DND-41 (cell line): ENCODE data around the gene BLMH.

Source experiments
- ATAC-seq: fragments of 200-7000 bp; cut with Tn5 transposase; 3 replicates; pipeline ENCODE4 v1.9.1; 2021; ENCODE audit warnings: low read depth; ENCODE audit not compliant: insufficient read depth
- DNase-seq: peaks from one replicate; pipeline ENCODE4 v3.0.0-alpha.2; 2020
- H2AFZ ChIP-seq: 2 replicates; pipeline ENCODE4 v1.6.0; 2012; ENCODE audit warnings: low read depth, low read length
- H3K27ac ChIP-seq: 2 replicates; pipeline ENCODE4 v1.5.1; 2012; ENCODE audit warnings: low read length, inconsistent platforms
- H3K27me3 ChIP-seq: fragments of 200-600 bp; sonication (generic); 2 replicates; pipeline ENCODE4 v1.6.0; 2012; ENCODE audit warnings: low read length, mild to moderate bottlenecking, inconsistent platforms; ENCODE audit not compliant: insufficient read depth, poor library complexity
- H3K36me3 ChIP-seq: 2 replicates; pipeline ENCODE4 v1.5.1; 2012; ENCODE audit warnings: low read length, inconsistent platforms; ENCODE audit not compliant: insufficient read depth
- H3K4me1 ChIP-seq: 2 replicates; pipeline ENCODE4 v1.5.1; 2012; ENCODE audit warnings: mild to moderate bottlenecking, low read length; ENCODE audit not compliant: insufficient read depth
- H3K4me2 ChIP-seq: 2 replicates; pipeline ENCODE4 v1.6.0; 2012; ENCODE audit warnings: mild to moderate bottlenecking, moderate library complexity, low read length, inconsistent platforms; ENCODE audit not compliant: insufficient read depth
- H3K4me3 ChIP-seq, 2 experiments: fragments of 200-600 bp in 1 of 2; shearing (Covaris generic) in 1 of 2; 2 replicates each; pipeline ENCODE4 v1.5.1; 2012 to 2016; ENCODE audit warnings: inconsistent platforms in 2 of 2, low read length in 2 of 2, mild to moderate bottlenecking in 2 of 2, low read depth in 1 of 2, moderate library complexity in 1 of 2
- H3K79me2 ChIP-seq: 2 replicates; pipeline ENCODE4 v1.6.0; 2012; ENCODE audit warnings: low read length, inconsistent platforms; ENCODE audit not compliant: insufficient read depth
- H3K9ac ChIP-seq: 2 replicates; pipeline ENCODE4 v1.6.0; 2012; ENCODE audit warnings: low read depth, mild to moderate bottlenecking, inconsistent platforms, low read length, moderate library complexity
- H3K9me3 ChIP-seq: 2 replicates; pipeline ENCODE4 v1.5.1; 2012; ENCODE audit warnings: low read length, moderate library complexity, mild to moderate bottlenecking, inconsistent platforms; ENCODE audit not compliant: insufficient read depth, severe bottlenecking
- H4K20me1 ChIP-seq: 2 replicates; pipeline ENCODE4 v1.6.0; 2012; ENCODE audit warnings: low read length; ENCODE audit not compliant: insufficient read depth
- EZH2 ChIP-seq: IDR thresholded peaks from 3 replicates; pipeline ENCODE4 v1.6.1; 2012; ENCODE audit warnings: borderline replicate concordance, low read depth, mild to moderate bottlenecking, moderate library complexity, low read length, inconsistent platforms; ENCODE audit not compliant: severe bottlenecking
- TF ChIP-seq, protein P1 (sequence below): IDR thresholded peaks from 2 replicates; pipeline ENCODE4 v1.5.1; 2012; ENCODE audit warnings: borderline replicate concordance, low read length, moderate library complexity, mild to moderate bottlenecking; ENCODE audit not compliant: poor library complexity, severe bottlenecking; ENCODE audit errors: extremely low read depth

BLMH gene

DNA sequence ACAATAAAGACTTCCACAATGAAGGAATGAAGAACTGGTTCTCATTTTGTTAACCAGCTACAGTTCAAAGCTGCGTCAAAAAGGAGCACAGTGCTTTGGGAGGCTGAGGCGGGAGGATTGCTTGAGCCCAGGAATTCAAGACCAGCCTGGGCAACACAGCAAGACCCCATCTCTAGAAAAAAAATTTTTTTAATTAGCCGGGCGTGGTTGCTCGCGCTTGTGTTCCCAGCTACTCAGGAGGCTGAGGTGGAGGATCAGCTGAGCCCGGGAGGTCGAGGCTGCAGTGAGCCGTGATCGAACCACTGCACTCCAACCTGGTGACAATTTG is 55.5 kb downstream of the BLMH start:
- H3K4me3 ChIP-seq: no peak overlapping the region
- no peaks in the 10 kb centered on the region for H3K36me3 ChIP-seq
- ATAC-seq (no peak), DNase-seq (no peak)
- H3K9ac ChIP-seq: no peak overlapping the region
- H3K79me2 ChIP-seq: no peaks in the 10 kb centered on the region
- H4K20me1 ChIP-seq: no peaks in the 10 kb centered on the region
- H3K27me3 ChIP-seq: peaks cover 5% of the 10 kb centered on the region
- H2AFZ ChIP-seq: no peak overlapping the region
- no peaks in the 10 kb centered on the region for H3K9me3 ChIP-seq
- H3K4me1 ChIP-seq: no peaks in the 10 kb centered on the region
- H3K27ac ChIP-seq: no peak overlapping the region
- no peak overlapping the region for H3K4me2 ChIP-seq
- TF ChIP-seq, protein P1, sequence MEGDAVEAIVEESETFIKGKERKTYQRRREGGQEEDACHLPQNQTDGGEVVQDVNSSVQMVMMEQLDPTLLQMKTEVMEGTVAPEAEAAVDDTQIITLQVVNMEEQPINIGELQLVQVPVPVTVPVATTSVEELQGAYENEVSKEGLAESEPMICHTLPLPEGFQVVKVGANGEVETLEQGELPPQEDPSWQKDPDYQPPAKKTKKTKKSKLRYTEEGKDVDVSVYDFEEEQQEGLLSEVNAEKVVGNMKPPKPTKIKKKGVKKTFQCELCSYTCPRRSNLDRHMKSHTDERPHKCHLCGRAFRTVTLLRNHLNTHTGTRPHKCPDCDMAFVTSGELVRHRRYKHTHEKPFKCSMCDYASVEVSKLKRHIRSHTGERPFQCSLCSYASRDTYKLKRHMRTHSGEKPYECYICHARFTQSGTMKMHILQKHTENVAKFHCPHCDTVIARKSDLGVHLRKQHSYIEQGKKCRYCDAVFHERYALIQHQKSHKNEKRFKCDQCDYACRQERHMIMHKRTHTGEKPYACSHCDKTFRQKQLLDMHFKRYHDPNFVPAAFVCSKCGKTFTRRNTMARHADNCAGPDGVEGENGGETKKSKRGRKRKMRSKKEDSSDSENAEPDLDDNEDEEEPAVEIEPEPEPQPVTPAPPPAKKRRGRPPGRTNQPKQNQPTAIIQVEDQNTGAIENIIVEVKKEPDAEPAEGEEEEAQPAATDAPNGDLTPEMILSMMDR: no peak
- no peak for TF ChIP-seq EZH2

DNA sequence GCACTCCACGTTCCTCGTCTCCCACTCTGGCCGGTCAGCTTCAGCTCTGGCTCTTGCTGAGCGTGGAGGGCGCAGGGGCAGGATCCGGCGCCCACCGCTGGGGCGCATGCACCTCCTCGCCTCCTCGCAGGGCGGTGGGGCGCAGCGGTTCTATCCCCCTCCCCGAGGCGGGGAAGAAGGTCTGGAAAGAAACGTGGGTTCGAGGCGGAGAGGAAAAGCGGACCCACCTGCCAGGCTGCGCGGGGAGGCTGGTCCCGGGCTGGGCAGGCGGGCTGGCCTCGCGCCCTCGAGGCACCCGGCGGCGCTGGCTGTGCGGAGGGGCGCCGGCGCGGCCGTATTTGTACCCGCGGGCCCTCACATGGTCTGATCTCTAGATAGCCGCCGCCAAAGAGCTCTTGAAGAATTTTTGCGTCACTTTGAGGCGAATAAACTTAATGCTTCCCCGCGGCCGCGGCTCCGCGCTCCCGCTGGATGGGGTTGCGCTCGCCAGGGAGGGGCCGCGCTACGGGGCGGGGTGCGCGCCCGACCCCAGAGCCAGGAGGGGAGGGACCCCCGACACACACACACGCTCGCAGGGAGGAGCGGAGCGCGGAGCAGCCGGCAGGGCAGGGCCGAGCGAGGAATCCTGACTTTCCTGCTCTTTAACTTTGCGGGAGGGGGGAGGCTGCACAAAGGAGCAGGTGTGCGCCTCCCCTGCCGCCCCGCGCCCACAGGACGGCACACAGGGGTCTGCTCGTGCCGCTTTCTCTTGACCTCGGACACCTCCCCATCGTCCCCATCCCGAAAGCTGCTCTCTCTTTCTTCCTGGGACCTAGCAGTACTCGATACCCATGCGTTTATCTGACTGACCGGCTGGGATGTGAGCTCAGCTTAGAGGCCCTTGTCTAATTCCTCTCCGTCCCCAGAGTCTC is 56.1 kb downstream of the BLMH start, which contains the start of gene SLC6A4:
SLC6A4 (minus strand) TSS at position 312 of the 911 bp plus-strand sequence. CDS start 13,739 bp downstream, outside the sequence.
- no peak for DNase-seq

DNA sequence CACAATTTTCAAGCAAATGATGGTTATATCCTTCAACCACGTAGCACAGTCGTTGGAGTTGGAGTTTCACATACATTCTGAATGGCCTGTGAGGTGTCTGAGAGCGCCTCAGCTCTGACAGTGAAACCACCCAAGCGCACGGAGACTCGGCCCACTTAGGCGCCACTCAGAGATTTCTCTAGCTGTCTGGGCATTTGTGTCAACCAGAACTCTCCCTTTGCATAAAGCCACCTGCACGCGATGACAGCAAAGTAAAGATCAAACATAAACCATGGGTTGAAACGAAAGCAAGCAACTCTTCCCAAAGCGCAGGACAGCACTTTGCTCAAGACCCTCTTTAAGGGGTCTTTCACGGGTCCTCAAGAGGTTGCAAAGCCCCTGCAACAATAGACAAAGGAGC is 56.8 kb downstream of the BLMH start:
- ATAC-seq: no peak
- H4K20me1 ChIP-seq: no peaks in the 10 kb centered on the region
- no peak overlapping the region for H3K27ac ChIP-seq
- no peak overlapping the region for H3K4me2 ChIP-seq
- H3K9ac ChIP-seq: no peak overlapping the region
- no peak overlapping the region for H3K4me3 ChIP-seq
- no peaks in the 10 kb centered on the region for H3K36me3 ChIP-seq
- H3K4me1 ChIP-seq: no peaks in the 10 kb centered on the region
- no peaks in the 10 kb centered on the region for H3K79me2 ChIP-seq
- no peaks in the 10 kb centered on the region for H3K9me3 ChIP-seq
- no peak overlapping the region for H2AFZ ChIP-seq
- TF ChIP-seq EZH2: no peak
- TF ChIP-seq, protein P1: no peak
- H3K27me3 ChIP-seq: peaks cover 9% of the 10 kb centered on the region
- DNase-seq: no peak

More for the DNA sequence above, 56.1 kb downstream of the BLMH start, which contains the start of gene SLC6A4:
- no peak for ATAC-seq
- no peaks in the 10 kb centered on the region for H3K79me2 ChIP-seq
- peaks cover 6% of the 10 kb centered on the region for H3K27me3 ChIP-seq
- no peak within 1 kb of the TSS for H3K9ac ChIP-seq
- H3K27ac ChIP-seq: no peak within 1 kb of the TSS
- H3K4me3 ChIP-seq: no peak within 1 kb of the TSS
- no peaks in the 10 kb centered on the region for H4K20me1 ChIP-seq
- no peak for TF ChIP-seq EZH2
- TF ChIP-seq, protein P1: no peak
- H2AFZ ChIP-seq: no peak within 1 kb of the TSS
- no peaks in the 10 kb centered on the region for H3K4me1 ChIP-seq
- no peaks in the 10 kb centered on the region for H3K9me3 ChIP-seq
- H3K4me2 ChIP-seq: no peak within 1 kb of the TSS
- no peaks in the 10 kb centered on the region for H3K36me3 ChIP-seq
